K562 (cell line): ENCODE results near the gene FAM53A. TPM values are rescaled to one million over a fixed set of nuclear protein-coding genes. Genes with fewer than 3 reads are reported as not detected.
A peak's percentile ranks its signal among the peaks of the same experiment; 100 is the strongest.

Experiments
- ATAC-seq: fragments of 200-7000 bp; cut with Tn5 transposase; 3 replicates; pipeline ENCODE4 v1.9.1; 2020; ENCODE audit warnings: moderate library complexity
- BruUV-seq: library from RNA; stranded (reverse); fragments of 400-500 nt; replicated peaks from 2 replicates; lab custom pipeline; 2021; lab: Mats Ljungman, UMichigan
- CTCF ChIA-PET: fragments of 300-600 bp; formaldehyde crosslinking; extraction: SDS; loops from one replicate; lab custom pipeline; 2021; ENCODE audit warnings: low intra/inter-chr PET ratio; lab: Yijun Ruan, JAX
- POLR2A ChIA-PET: fragments of 300-600, 350-650 bp; sonication (Branson Sonifier 250); formaldehyde crosslinking; extraction: SDS; loops from one replicate; lab custom pipeline; 2021; ENCODE audit warnings: antibody characterized with exemption, inconsistent platforms; lab: Yijun Ruan, JAX
- DNase-seq, 4 experiments: peaks; one replicate each; pipeline versions ENCODE4 v3.0.0 to v3.0.0-alpha.2; 2011 to 2018; ENCODE audit warnings: low spot score in 3 of 4, mixed read lengths in 3 of 4; ENCODE audit errors: extremely low read depth in 1 of 4
- FAIRE-seq: peaks from 2 replicates; lab custom pipeline; 2011; peaks lifted over from hg19 to GRCh38; lab: Jason Lieb, UNC
- H2AFZ ChIP-seq: 2 replicates; pipeline ENCODE4 v1.6.0; 2011; ENCODE audit warnings: low read depth, low read length, control low read depth, inconsistent platforms
- H3K27ac ChIP-seq: fragments of 200-600 bp; 3 replicates; pipeline ENCODE4 v1.8.0; 2011; ENCODE audit warnings: low read depth, mild to moderate bottlenecking, control low read depth, inconsistent platforms, low read length, moderate library complexity, mixed read lengths; ENCODE audit errors: extremely low read depth
- H3K27me3 ChIP-seq, 2 experiments: fragments of 300-600 bp in 1 of 2; 2 replicates in 1 of 2; 3 replicates in 1 of 2; pipeline versions ENCODE4 v1.6.0 to v1.8.0; 2011; ENCODE audit warnings: inconsistent platforms in 2 of 2, low read length in 2 of 2, mild to moderate bottlenecking in 1 of 2, mixed read lengths in 1 of 2, moderate library complexity in 1 of 2; ENCODE audit not compliant: control insufficient read depth in 2 of 2, insufficient read depth in 2 of 2
- H3K36me3 ChIP-seq: fragments of 300-600 bp; 3 replicates; pipeline ENCODE4 v1.8.0; 2011; ENCODE audit warnings: mild to moderate bottlenecking, low read length, inconsistent platforms; ENCODE audit not compliant: control insufficient read depth, insufficient read depth
- H3K4me1 ChIP-seq, 2 experiments: fragments of 200-600 bp in 1 of 2; replicated peaks in 1 of 2; 2 replicates in 1 of 2; 3 replicates in 1 of 2; pipeline versions ENCODE4 v1.5.1 to v1.8.0; 2011; ENCODE audit warnings: inconsistent platforms in 2 of 2, low read length in 2 of 2, mild to moderate bottlenecking in 1 of 2, mixed read lengths in 1 of 2, moderate library complexity in 1 of 2; ENCODE audit not compliant: control insufficient read depth in 2 of 2, insufficient read depth in 2 of 2
- H3K4me2 ChIP-seq: 2 replicates; pipeline ENCODE4 v1.6.1; 2011; ENCODE audit warnings: low read length, control low read depth, inconsistent platforms, mixed read lengths; ENCODE audit not compliant: insufficient read depth
- H3K4me3 ChIP-seq: fragments of 200-600 bp; sonication (generic), shearing (Covaris generic); 2 replicates; pipeline ENCODE4 v1.5.1; 2016; ENCODE audit warnings: control low read depth, inconsistent platforms
- H3K79me2 ChIP-seq: fragments of 200-600 bp; 3 replicates; pipeline ENCODE4 v1.8.0; 2011; ENCODE audit warnings: low read length, inconsistent platforms; ENCODE audit not compliant: control insufficient read depth, insufficient read depth
- H3K9ac ChIP-seq, 2 experiments: 2 replicates each; pipeline versions ENCODE4 v1.6.0 to v1.6.1; 2011; ENCODE audit warnings: low read depth in 2 of 2, low read length in 2 of 2, control low read depth in 1 of 2, inconsistent platforms in 1 of 2, mild to moderate bottlenecking in 1 of 2, mixed read lengths in 1 of 2; ENCODE audit not compliant: insufficient read depth in 1 of 2
- H3K9me1 ChIP-seq: one replicate; pipeline ENCODE4 v1.6.0; 2011; ENCODE audit warnings: inconsistent platforms, mild to moderate bottlenecking, low read length, moderate library complexity; ENCODE audit not compliant: control insufficient read depth, insufficient read depth
- H3K9me3 ChIP-seq: replicated peaks from 2 replicates; pipeline ENCODE4 v1.5.1; 2011; ENCODE audit warnings: low read depth, low read length, inconsistent platforms; ENCODE audit not compliant: control insufficient read depth, insufficient read depth
- H4K20me1 ChIP-seq: replicated peaks from 2 replicates; pipeline ENCODE4 v1.6.1; 2011; ENCODE audit warnings: low read length, inconsistent platforms, mixed read lengths; ENCODE audit not compliant: control insufficient read depth, insufficient read depth
- CREB1 ChIP-seq, 2 experiments: sonication (generic) in 1 of 2; formaldehyde crosslinking in 1 of 2; IDR thresholded peaks; 2 replicates each; pipeline versions ENCODE4 v1.6.1 to v1.8.0; 2012 to 2022; ENCODE audit warnings: inconsistent platforms in 1 of 2, mild to moderate bottlenecking in 1 of 2, missing genetic modification reagents in 1 of 2, moderate library complexity in 1 of 2
- EP400 ChIP-seq: fragments of 450-650 bp; IDR thresholded peaks from 2 replicates; pipeline ENCODE4 v1.6.1; 2017; ENCODE audit warnings: antibody characterized with exemption, mild to moderate bottlenecking, moderate library complexity
- FOXK1 ChIP-seq: sonication (generic); formaldehyde crosslinking; IDR thresholded peaks from 2 replicates; pipeline ENCODE4 v1.8.0; 2022; ENCODE audit warnings: missing genetic modification reagents, mild to moderate bottlenecking, borderline replicate concordance
- KDM1A ChIP-seq, 2 experiments: fragments of 450-650 bp; IDR thresholded peaks; 2 replicates each; pipeline ENCODE4 v1.6.1; 2016; ENCODE audit warnings: mild to moderate bottlenecking in 2 of 2
- MAFG ChIP-seq: fragments of 450-650 bp; conservative IDR thresholded peaks from 2 replicates; pipeline ENCODE4 v1.6.1; 2016; ENCODE audit warnings: missing genetic modification characterization, missing compliant biosample characterization
- NCOA2 ChIP-seq, 2 experiments: fragments of 450-650 bp; IDR thresholded peaks; 2 replicates each; pipeline ENCODE4 v1.6.1; 2018; ENCODE audit warnings: mild to moderate bottlenecking in 2 of 2, moderate library complexity in 1 of 2; ENCODE audit not compliant: partially characterized antibody in 2 of 2
- NFIC ChIP-seq: fragments of 450-650 bp; IDR thresholded peaks from 2 replicates; pipeline ENCODE4 v1.6.1; 2017; ENCODE audit warnings: mild to moderate bottlenecking, inconsistent platforms
- PHF21A ChIP-seq: fragments of 450-650 bp; IDR thresholded peaks from 2 replicates; pipeline ENCODE4 v1.6.1; 2017; ENCODE audit warnings: low read depth, borderline replicate concordance
- SMARCA4 ChIP-seq: fragments of 450-650 bp; IDR thresholded peaks from 2 replicates; pipeline ENCODE4 v1.6.1; 2016
- SUPT5H ChIP-seq: fragments of 450-650 bp; IDR thresholded peaks from 2 replicates; pipeline ENCODE4 v1.6.1; 2016
- TAF9B ChIP-seq: fragments of 450-650 bp; IDR thresholded peaks from 2 replicates; pipeline ENCODE4 v1.6.1; 2018; ENCODE audit warnings: mild to moderate bottlenecking; ENCODE audit not compliant: partially characterized antibody
- ZBTB7A ChIP-seq: IDR thresholded peaks from 2 replicates; pipeline ENCODE4 v1.6.1; 2011; ENCODE audit warnings: low read depth, mild to moderate bottlenecking, low read length, moderate library complexity, borderline replicate concordance; ENCODE audit not compliant: control insufficient read depth
- WGBS: fragments of 100-300 bp; shearing (Covaris generic); methylation state at CpG from one replicate; pipeline ENCODE4 v1.1.6; 2016; ENCODE audit warnings: low coverage, mixed read lengths; ENCODE audit not compliant: insufficient coverage; ENCODE audit errors: missing lambda C conversion rate; 5-methylcytosine and 5-hydroxymethylcytosine counted together
- in situ Hi-C: fragments of 300-500 bp; cut with MboI; formaldehyde crosslinking; loops from 4 replicates; pipeline ENCODE4 v1.15.0; 2018; ENCODE audit warnings: inconsistent platforms, mixed read lengths
- intact Hi-C: fragments of 100-400 bp; cut with micrococcal nuclease; formaldehyde crosslinking; loops from 2 replicates; pipeline ENCODE4 v1.14.2; 2022
- polyA plus RNA-seq, 8 experiments: library from polyadenylated mRNA; depleted of rRNA in 4 of 8; stranded (reverse) in 5 of 8; unstranded in 3 of 8; fragments of >200 nt; fragmentation: Nextera tagmentation in 2 of 8; fragmentation: Illumina TruSeq in 1 of 8; extraction: Ambion mirVana in 2 of 8; extraction: Trizol in 1 of 8; gene quantifications; 2 replicates each; pipeline versions ENCODE4 v1.2.1 to v1.2.3, GENCODE V29; 2011 to 2014; ENCODE audit warnings: inconsistent platforms in 1 of 8, missing spikeins in 1 of 8
- total RNA-seq, 7 experiments: library from RNA; depleted of rRNA in 6 of 7; stranded (reverse); fragments of >200 nt in 6 of 7; fragmentation: Illumina TruSeq in 2 of 7; extraction: Trizol in 2 of 7; gene quantifications; 2 replicates each; pipeline versions ENCODE4 v1.2.1 to v1.2.3, GENCODE V29; 2011 to 2021; ENCODE audit warnings: low replicate concordance in 1 of 7
- TF ChIP-seq, protein P1 (sequence below): fragments of 200-800 bp; sonication (Bioruptor generic); IDR thresholded peaks from 2 replicates; pipeline ENCODE4 v1.6.1; 2017; ENCODE audit warnings: missing genetic modification characterization, missing compliant biosample characterization
- TF ChIP-seq, protein P2 (sequence below), 2 experiments: fragments of 450-650 bp; conservative IDR thresholded peaks; 2 replicates each; pipeline ENCODE4 v1.6.1; 2017; ENCODE audit warnings: mild to moderate bottlenecking in 2 of 2, moderate library complexity in 2 of 2

FAM53A gene
- total and polyA plus RNA-seq, 9 of the 15 experiments (the other 6 are each of a cell fraction or from before 2014, with no cell fraction given): 0.53 to 2.7 (median 1.4) TPM; not detected in 2

DNA sequence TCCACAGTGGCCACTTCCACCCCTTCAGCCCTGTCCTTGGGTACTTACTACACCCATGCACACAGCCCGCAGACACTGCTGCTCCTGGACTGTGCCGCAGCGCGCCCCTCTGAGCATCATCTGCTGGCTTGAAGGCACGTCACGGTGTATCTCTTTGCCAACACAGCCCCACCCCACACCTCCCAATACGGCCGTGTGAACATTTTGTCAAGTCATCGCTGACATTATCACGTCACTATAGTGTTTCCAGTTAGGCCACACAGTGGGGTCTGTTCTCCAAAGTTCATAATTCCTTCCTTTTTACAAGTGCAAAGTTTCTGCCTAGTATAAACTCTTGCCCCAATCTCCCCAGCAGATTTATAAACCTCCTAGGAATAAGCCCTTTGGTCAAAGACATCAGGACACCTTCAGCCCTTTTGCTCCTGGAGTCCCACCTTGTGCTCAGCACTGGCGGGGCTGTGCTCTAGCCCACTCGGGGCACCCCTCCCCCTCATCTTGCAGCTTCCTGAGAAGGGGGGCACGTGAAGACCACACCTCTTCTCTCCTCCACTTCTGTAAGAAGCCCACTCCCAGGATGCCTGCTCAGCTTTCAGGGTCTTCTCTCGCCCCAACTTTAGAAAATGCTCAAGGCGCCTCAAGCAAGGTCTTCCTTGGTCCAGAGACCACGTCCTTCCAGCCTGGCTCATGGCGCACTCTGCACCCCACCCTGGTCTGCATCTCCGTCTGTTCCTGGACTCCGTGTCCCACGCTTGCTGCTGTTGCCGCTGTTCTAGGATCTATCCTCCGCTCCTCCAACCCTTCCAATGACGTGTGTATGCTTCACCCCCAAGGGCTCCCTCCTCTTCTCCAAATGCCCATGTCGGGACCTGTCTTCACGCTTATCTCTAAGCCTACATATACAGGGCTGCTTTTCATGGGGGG, 7.2 kb downstream of the FAM53A start:
- intact Hi-C loops (no loop called here), in situ Hi-C loops (no loop called here)
- CTCF ChIA-PET: no interaction called here
- no TSS peak for BruUV-seq
- no peaks in the 10 kb centered on the region for H3K9me3 ChIP-seq
- H3K4me2 ChIP-seq: peak overlapping the region; percentile 46; the same call in 1 of the 2 replicates
- ATAC-seq: peak; percentile 96
- no peak overlapping the region for H3K4me3 ChIP-seq
- peak; percentile 100 for FAIRE-seq
- H3K9me1 ChIP-seq: no peaks in the 10 kb centered on the region
- H4K20me1 ChIP-seq: no peaks in the 10 kb centered on the region
- H3K9ac ChIP-seq: peak overlapping the region; percentile 53 to 74
- no peaks in the 10 kb centered on the region for H3K36me3 ChIP-seq
- POLR2A ChIA-PET: interaction anchor here (1.0 to 1.1 kb wide), 3 partner anchors 9 to 47 kb away, joined by 3 to 4 read pairs (median 4); no protein-coding TSS in a partner anchor
- H3K79me2 ChIP-seq: no peaks in the 10 kb centered on the region
- peak overlapping the region; percentile 87 for H2AFZ ChIP-seq
- H3K27ac ChIP-seq: peak overlapping the region; percentile 63
- 41% methylated on average over 24 of the region's 25 CpGs for WGBS
- no peaks in the 10 kb centered on the region for H3K27me3 ChIP-seq
- peaks cover 15 to 38% of the 10 kb centered on the region in 2 experiments for H3K4me1 ChIP-seq
- DNase-seq: peak; percentile 65 to 85 (median 74)
- 0 out of 4 replicates have a peak, but pooled peaks of 1 of the 2 experiments have one; percentile 41 for TF ChIP-seq KDM1A (IDR thresholded peaks at IDR 0.05)
- TF ChIP-seq, protein P1, sequence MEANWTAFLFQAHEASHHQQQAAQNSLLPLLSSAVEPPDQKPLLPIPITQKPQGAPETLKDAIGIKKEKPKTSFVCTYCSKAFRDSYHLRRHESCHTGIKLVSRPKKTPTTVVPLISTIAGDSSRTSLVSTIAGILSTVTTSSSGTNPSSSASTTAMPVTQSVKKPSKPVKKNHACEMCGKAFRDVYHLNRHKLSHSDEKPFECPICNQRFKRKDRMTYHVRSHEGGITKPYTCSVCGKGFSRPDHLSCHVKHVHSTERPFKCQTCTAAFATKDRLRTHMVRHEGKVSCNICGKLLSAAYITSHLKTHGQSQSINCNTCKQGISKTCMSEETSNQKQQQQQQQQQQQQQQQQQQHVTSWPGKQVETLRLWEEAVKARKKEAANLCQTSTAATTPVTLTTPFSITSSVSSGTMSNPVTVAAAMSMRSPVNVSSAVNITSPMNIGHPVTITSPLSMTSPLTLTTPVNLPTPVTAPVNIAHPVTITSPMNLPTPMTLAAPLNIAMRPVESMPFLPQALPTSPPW (CRISPR knock-in tag): peak; percentile 57
- TF ChIP-seq FOXK1 (CRISPR knock-in tag): no peak
- peak; percentile 69 for TF ChIP-seq CREB1 (IDR thresholded peaks at IDR 0.05)
- peak; percentile 35; the same call in 1 of the 2 replicates for TF ChIP-seq CREB1 (CRISPR knock-in tag; IDR thresholded peaks at IDR 0.05)
- TF ChIP-seq, protein P2, sequence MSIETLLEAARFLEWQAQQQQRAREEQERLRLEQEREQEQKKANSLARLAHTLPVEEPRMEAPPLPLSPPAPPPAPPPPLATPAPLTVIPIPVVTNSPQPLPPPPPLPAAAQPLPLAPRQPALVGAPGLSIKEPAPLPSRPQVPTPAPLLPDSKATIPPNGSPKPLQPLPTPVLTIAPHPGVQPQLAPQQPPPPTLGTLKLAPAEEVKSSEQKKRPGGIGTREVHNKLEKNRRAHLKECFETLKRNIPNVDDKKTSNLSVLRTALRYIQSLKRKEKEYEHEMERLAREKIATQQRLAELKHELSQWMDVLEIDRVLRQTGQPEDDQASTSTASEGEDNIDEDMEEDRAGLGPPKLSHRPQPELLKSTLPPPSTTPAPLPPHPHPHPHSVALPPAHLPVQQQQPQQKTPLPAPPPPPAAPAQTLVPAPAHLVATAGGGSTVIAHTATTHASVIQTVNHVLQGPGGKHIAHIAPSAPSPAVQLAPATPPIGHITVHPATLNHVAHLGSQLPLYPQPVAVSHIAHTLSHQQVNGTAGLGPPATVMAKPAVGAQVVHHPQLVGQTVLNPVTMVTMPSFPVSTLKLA (conservative IDR thresholded peaks at IDR 0.05): 0 out of 4 replicates have a peak, but pooled peaks of 1 of the 2 experiments have one; percentile 31
- TF ChIP-seq NCOA2 (IDR thresholded peaks at IDR 0.05; ENCODE audit: partially characterized antibody in 2 of 2): no peak
- no peak for TF ChIP-seq ZBTB7A
- 0 out of 2 replicates have a peak, but pooled peaks have one; percentile 11 for TF ChIP-seq NFIC
- no peak for TF ChIP-seq PHF21A
- TF ChIP-seq TAF9B: peak; percentile 27
- peak; percentile 44; the same call in 1 of the 2 replicates for TF ChIP-seq EP400
- peak; percentile 61; the same call in 1 of the 2 replicates for TF ChIP-seq SMARCA4
- TF ChIP-seq MAFG (tag): peak; percentile 98
- TF ChIP-seq SUPT5H: no peak
